ENCODE measurements around the gene FFAR3.

DNA sequence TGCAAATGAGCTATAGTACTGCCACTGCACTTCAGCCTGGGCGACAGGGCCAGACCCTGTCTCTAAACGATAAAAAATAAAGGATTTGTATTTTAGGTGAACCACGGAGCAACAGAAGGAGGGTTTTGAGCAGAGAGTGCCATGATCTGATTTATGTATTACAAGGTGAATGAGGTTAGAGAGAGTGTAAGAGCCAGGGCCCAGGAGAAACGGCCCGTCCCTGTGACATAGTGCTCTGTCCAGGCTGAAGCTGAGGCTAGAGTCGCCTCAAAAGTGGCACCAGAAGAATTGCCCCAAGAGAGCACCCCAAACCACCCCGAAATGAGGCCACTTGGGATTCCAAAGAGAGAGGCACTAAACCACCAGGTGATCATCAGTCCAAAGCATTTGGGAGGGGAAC, 49.4 kb upstream of the FFAR3 start:
- TF ChIP-seq, protein P1, sequence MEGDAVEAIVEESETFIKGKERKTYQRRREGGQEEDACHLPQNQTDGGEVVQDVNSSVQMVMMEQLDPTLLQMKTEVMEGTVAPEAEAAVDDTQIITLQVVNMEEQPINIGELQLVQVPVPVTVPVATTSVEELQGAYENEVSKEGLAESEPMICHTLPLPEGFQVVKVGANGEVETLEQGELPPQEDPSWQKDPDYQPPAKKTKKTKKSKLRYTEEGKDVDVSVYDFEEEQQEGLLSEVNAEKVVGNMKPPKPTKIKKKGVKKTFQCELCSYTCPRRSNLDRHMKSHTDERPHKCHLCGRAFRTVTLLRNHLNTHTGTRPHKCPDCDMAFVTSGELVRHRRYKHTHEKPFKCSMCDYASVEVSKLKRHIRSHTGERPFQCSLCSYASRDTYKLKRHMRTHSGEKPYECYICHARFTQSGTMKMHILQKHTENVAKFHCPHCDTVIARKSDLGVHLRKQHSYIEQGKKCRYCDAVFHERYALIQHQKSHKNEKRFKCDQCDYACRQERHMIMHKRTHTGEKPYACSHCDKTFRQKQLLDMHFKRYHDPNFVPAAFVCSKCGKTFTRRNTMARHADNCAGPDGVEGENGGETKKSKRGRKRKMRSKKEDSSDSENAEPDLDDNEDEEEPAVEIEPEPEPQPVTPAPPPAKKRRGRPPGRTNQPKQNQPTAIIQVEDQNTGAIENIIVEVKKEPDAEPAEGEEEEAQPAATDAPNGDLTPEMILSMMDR (IDR thresholded peaks at IDR 0.05) = no peak
- no peak for TF ChIP-seq POLR2A (IDR thresholded peaks at IDR 0.05)
